H7 (cell line): ENCODE measurements around the gene ACSL3. TPM values are rescaled to one million over a fixed set of nuclear protein-coding genes. Genes with fewer than 3 reads are reported as not detected.
"Not testable (repeated sequence)": the region's sequence is repeated elsewhere in the genome, so short reads cannot be mapped to it uniquely, and the experiment has no call there.

ENCODE experiments used
- DNase-seq: peaks from one replicate; pipeline ENCODE4 v3.0.0; 2012
- H3K27me3 ChIP-seq: 2 replicates; pipeline ENCODE4 v1.6.0; 2011; ENCODE audit warnings: mild to moderate bottlenecking, low read length; ENCODE audit not compliant: control insufficient read depth, insufficient read depth
- H3K36me3 ChIP-seq: replicated peaks from 2 replicates; pipeline ENCODE4 v1.5.1; 2011; ENCODE audit warnings: low read length; ENCODE audit not compliant: control insufficient read depth, insufficient read depth
- H3K4me3 ChIP-seq: 2 replicates; pipeline ENCODE4 v1.5.1; 2011; ENCODE audit warnings: low read depth, mild to moderate bottlenecking, control low read depth, low read length, moderate library complexity; ENCODE audit not compliant: insufficient read depth
- total RNA-seq: library from RNA; depleted of rRNA; stranded (reverse); fragments of >200 nt; shearing (Covaris generic); gene quantifications from 2 replicates; pipeline ENCODE4 v1.2.3, GENCODE V29; 2014

The ACSL3 gene
- total RNA-seq, 1 experiment from 2014 or later, result 83.5 TPM

DNA sequence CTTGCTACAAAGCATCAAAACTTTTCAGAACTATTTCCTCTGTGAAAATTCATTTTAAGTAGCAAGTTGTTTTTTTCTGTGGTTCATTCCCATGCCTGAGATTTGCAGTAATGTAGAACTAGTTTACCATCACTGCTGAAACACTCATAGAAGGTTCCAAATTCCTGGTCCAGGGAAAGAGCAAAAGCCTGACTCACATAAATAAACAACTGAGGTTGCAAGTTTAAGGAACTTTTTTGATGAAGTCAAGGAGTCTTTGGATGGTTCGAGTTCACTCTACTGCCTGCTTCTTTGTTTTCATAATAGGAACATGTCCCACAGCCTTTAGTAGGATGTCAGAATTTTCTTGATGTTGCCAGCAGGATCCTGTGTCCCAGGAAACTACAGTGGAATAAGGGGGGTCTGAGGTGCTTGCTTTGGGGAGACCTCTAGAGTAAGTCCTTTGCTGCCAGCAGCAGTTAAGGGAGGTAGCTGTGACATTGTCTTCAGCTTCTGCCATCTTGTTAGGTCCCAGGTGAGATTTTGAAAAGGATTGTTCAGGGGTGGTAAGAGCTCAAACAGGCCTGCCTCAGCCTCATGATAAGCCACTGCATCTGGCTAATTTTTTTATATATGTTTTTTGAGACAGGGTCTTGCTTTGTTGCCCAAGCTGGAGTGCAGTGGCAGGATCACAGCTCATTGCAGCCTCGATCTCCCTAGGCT lies 43.9 kb downstream of the ACSL3 start:
- Histone ChIP-seq H3K36me3 (peaks cover 1% of the 10 kb centered on the region; the same call in 1 of the 2 replicates), H3K27me3 (no peaks in the 10 kb centered on the region), H3K4me3 (no peak overlapping the region)
- no peak for DNase-seq

- peaks cover 3% of the 10 kb centered on the region for H3K36me3 ChIP-seq
- no peaks in the 10 kb centered on the region for H3K27me3 ChIP-seq
- no peak for DNase-seq
- H3K4me3 ChIP-seq, result no peak overlapping the region
These were observed 46.2 kb downstream of the ACSL3 start for GRCh38 chr2:222907048-222907447.

- no peaks in the 10 kb centered on the region for H3K27me3 ChIP-seq
- H3K36me3 ChIP-seq, result peaks cover 3% of the 10 kb centered on the region
- no peak overlapping the region for H3K4me3 ChIP-seq
- DNase-seq, result no peak
These were observed 47.1 kb downstream of the ACSL3 start for GRCh38 chr2:222907790-222908441.

- H3K27me3 ChIP-seq, result no peaks in the 10 kb centered on the region
- DNase-seq, result no peak
- no peak overlapping the region for H3K4me3 ChIP-seq
- peaks cover 3% of the 10 kb centered on the region for H3K36me3 ChIP-seq
These were observed 48.5 kb downstream of the ACSL3 start for GRCh38 chr2:222909286-222909685.

DNA sequence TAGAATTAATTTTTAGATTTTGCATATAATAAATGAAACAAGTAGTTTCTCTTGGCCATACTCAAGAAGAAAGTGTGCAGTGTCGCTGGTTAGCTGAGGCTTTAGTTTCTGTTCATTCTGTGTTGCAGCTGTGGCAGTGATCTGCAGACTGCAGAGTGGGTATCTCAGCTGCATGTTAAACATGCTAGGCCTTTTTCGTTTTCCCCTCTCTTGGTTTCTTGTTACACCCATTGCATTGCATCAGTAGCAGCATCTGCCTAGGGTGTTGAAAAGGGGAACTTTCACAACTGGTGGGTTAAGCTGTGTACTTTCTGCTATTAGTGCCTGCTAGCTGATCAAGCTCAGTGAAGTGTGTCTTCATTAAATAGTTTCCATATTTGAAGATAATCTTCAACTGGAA lies 51.3 kb downstream of the ACSL3 start:
- H3K27me3 ChIP-seq, result no peaks in the 10 kb centered on the region
- no peak overlapping the region for H3K4me3 ChIP-seq
- no peak for DNase-seq
- H3K36me3 ChIP-seq, result peaks cover 3% of the 10 kb centered on the region

DNA sequence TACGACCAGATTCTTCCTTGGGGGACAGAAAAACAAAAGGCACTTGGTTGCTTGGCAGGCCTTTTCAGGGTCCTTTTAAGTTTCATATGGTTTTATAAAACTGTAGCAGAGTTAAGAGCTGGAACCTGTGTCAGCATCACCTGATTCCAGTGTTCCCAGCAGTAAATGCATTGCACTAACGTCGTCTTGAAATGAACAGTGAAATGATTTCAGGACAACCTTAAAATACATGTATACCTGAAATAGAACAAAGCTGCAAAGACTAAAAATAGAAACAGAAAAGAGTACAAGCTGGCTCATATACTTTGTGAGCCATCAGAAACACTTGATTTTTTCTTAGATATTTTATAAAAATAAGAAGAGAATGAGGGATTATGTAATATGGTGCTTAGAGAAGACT lies 51.9 kb downstream of the ACSL3 start:
- H3K27me3 ChIP-seq, result no peaks in the 10 kb centered on the region
- H3K36me3 ChIP-seq, result peaks cover 3% of the 10 kb centered on the region
- no peak overlapping the region for H3K4me3 ChIP-seq
- DNase-seq, result no peak

DNA sequence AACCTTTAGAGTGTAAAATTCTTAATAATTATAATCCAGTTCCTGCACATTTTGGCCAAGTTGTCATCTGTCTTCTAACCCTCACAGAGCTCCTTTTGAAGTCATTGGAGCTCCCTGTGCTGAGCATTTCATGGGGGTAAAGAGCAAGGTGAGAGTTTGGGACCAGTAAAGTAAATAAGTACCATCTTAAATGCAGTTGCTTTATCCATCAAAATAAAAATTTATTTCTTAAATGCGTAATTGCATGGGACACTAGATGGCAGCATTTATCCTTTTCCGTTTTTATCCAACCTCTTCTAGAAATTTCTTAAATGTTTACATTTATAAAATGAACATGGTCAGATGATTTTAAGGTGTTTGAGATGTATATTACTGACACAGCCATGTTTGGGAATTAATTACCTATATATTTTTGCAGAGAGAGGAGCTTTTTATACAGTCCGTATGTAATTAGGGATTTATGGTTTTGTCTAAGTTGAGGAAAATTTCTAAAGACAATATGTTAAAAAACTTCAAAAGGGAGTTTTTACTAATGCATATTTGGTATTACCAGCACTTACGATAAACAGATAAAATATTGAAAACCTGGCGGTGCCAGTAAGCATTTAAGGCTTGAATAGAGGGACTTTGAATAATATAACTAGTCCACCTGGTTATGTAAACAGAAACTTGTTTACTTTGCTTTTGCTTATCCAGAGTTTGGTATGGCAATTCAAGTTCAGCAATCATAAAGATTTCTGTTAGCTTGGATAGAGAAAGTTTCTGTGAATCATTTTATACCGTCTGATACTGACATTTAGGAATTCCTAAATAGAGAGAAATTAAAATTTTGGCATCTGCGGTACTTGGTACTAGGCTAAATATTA lies 54.5 kb downstream of the ACSL3 start:
- DNase-seq, result no peak
- no peaks in the 10 kb centered on the region for H3K27me3 ChIP-seq
- no peak overlapping the region for H3K4me3 ChIP-seq
- H3K36me3 ChIP-seq, result peaks cover 1% of the 10 kb centered on the region

DNA sequence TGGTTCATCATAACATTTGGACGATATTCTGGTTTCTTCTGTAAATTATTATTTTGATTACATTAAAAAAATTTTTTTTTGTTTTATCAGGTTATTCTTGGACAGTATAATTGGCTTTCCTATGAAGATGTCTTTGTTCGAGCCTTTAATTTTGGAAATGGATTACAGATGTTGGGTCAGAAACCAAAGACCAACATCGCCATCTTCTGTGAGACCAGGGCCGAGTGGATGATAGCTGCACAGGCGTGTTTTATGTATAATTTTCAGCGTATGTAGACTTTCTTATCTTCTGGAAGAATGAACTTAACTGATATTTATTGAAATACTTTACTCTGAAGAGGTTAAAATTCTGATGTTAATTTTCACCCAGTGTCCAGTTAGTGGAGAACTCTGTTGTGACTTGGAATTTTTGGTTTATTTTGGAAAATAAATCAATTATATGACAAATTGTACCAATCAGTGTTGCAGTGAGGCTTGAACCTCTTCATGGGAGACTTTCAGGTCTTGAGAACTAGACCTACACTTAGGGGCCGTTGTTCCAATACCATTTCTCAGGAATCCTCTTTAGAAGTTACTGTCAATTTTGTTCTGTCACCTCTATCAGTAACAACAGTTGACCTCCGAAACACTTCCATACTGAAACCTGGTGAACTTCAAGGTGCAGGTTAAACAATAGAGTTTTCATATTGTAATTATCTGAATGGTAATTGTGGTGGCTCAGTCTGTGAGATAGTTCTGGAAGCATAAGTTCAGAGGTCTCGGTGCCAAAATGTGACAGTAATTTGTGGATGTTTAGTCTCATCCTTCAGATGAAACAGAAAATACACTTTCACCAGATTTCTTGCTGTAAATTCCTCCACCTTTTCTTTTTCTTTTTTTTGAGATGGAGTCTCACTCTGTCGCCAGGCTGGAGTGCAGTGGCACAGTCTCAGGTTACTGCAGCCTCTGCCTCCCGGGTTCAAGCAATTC lies 55.7 kb downstream of the ACSL3 start:
- DNase-seq, result no peak
- Histone ChIP-seq H3K36me3 (peaks cover 1% of the 10 kb centered on the region), H3K4me3 (no peak overlapping the region), H3K27me3 (no peaks in the 10 kb centered on the region)

DNA sequence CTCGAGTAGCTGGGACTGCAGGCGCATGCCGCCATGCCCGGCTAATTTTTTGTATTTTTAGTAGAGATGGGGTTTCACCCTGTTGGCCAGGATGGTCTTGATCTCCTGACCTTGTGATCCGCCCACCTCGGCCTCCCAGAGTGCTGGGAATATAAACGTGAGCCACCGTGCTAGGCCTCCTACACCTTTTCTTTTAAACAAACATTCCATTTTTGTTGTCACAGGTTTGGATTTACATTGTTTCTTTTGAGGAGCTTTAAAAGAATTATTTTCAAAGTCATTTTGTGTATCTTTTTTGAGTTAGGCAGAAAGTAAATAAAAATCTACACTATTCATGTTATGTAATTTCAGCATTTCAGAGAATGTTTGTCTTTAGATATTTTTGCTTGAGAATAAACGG lies 56.4 kb downstream of the ACSL3 start:
- H3K4me3 ChIP-seq, H3K27me3 ChIP-seq, DNase-seq, H3K36me3 ChIP-seq: not testable (repeated sequence)

DNA sequence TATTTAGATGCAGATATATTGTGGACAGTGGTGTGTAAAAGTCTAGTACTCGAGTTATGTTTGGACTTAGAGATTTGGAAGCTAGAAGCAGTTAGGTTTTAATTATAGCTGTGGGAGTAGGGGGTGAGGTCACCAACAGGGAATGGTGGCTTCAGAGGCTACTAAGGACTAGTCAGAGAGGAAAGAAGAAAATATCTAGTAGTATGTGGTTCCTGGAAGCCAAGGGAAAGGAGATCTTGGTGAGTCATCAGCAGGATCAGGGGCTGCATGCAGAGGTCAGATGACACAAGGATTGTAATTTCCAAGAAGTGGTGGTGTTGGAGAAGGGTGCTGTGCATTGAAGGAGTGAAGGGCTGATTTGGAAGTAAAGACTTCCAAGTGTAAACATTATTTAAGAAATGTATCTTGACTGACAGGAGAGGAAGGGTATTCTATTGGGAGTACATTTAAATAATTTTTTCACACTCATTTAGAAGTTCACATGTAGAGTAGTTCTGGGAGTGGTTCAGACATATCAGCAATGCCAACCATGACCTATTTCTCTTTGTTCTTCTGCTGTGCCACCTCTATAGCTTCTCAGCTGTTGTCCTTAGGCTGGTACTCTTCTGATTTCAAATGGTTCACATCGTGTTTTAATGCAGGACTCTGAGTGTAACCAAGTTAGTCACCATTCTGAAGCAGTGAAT lies 59.1 kb downstream of the ACSL3 start:
- H3K36me3 ChIP-seq, result peaks cover 11% of the 10 kb centered on the region
- no peaks in the 10 kb centered on the region for H3K27me3 ChIP-seq
- no peak overlapping the region for H3K4me3 ChIP-seq
- no peak for DNase-seq

GRCh38 chr2:222920657-222921186 lies 59.9 kb downstream of the ACSL3 start:
- DNase-seq, result no peak
- Histone ChIP-seq H3K4me3 (no peak overlapping the region), H3K36me3 (peaks cover 11% of the 10 kb centered on the region), H3K27me3 (no peaks in the 10 kb centered on the region)

DNA sequence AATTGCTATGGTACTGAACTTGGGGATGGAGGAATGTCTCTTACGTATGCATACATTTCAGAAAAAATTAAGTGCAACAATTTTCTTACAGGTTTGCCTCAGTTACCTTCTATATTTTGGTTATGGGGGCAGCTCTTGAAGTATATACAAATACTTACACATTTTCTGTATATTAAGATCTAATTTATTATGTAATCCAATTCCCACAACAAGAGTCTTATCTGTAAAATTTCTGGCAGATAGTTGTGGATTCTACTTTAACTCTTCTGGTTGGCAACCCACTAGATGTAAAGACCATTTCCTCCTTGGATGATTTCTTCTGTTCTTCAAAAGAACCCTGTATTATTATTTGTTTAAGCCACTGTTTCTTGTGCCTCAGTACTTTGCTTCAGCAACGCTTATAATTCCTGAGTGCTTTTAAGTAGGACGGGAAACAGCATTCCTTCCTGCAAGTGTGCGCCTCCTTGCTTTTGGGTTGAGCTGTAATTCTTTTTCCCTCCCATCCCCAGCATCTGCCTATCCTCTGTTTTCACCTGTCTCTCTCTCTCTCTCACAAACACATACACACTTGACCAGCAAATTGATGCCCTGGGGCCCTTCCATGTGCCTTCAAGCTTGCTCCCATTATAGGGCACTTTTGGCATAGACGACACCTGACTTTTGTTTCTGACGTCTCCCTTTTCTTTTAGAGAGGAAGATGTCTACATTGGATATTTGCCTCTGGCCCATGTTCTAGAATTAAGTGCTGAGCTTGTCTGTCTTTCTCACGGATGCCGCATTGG lies 61.4 kb downstream of the ACSL3 start:
- Histone ChIP-seq H3K4me3 (no peak overlapping the region), H3K27me3 (no peaks in the 10 kb centered on the region), H3K36me3 (peaks cover 11% of the 10 kb centered on the region)
- DNase-seq, result no peak

DNA sequence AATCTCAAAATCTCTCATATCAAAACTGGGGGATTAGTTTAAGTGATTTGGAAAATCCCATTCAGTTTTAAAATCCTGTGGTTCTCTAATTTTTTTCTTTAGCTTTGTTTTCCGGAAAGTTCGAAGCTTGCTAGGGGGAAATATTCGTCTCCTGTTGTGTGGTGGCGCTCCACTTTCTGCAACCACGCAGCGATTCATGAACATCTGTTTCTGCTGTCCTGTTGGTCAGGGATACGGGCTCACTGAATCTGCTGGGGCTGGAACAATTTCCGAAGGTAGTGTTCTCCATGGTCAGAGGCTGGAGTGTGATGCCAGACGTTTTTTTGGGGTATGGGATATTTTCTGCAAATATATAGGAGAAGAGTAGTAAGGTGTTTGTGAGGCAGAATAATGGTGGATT lies 66.1 kb downstream of the ACSL3 start:
- H3K36me3 ChIP-seq, result peaks cover 16% of the 10 kb centered on the region

More for the DNA sequence above, 66.1 kb downstream of the ACSL3 start:
- Histone ChIP-seq H3K27me3 (no peaks in the 10 kb centered on the region), H3K4me3 (no peak overlapping the region)
- DNase-seq, result no peak
